Measurements from ENCODE around the gene RPSA. TPM values are rescaled to one million over a fixed set of nuclear protein-coding genes. Genes with fewer than 3 reads are reported as not detected.

RPSA gene
- total and polyA plus RNA-seq, 9 of the 15 experiments (the other 6 are each of a cell fraction or from before 2014, with no cell fraction given): 2,290 to 4,272 (median 2,730) TPM

GRCh38 chr3:39383881-39384664 is 22.4 kb upstream of the RPSA start (continued):
- TF ChIP-seq HOMEZ (CRISPR knock-in tag; IDR thresholded peaks at IDR 0.05) (no peak), ZNF282 (CRISPR knock-in tag; IDR thresholded peaks at IDR 0.05) (no peak), CREB1 (IDR thresholded peaks at IDR 0.05) (peak; percentile 66; the same call in 1 of the 2 replicates), CREB1 (CRISPR knock-in tag; IDR thresholded peaks at IDR 0.05) (peak; percentile 79), KDM4B (IDR thresholded peaks at IDR 0.05; ENCODE audit: borderline replicate concordance in 2 of 2, low read depth in 1 of 2) (peak in 1 of 2 experiments; percentile 33; a peak in 1 of 4 replicates), ZNF398 (CRISPR knock-in tag; IDR thresholded peaks at IDR 0.05) (no peak), ZBTB7A (IDR thresholded peaks at IDR 0.05; ENCODE audit: borderline replicate concordance, control insufficient read depth, low read depth, low read length) (peak; percentile 27; the same call in 1 of the 2 replicates), PHF8 (IDR thresholded peaks at IDR 0.05; ENCODE audit: borderline replicate concordance, low read length) (peak; percentile 64; the same call in 1 of the 2 replicates), ZKSCAN1 (IDR thresholded peaks at IDR 0.05; ENCODE audit: low read depth, low read length) (no peak), PTBP1 (IDR thresholded peaks at IDR 0.05; ENCODE audit: low read depth, low read length) (no peak), SMAD3 (CRISPR knock-in tag; conservative IDR thresholded peaks at IDR 0.05) (no peak), BRF1 (IDR thresholded peaks at IDR 0.05; ENCODE audit: borderline replicate concordance, extremely low read depth, insufficient read length) (no peak), ILK (tag; IDR thresholded peaks at IDR 0.05; ENCODE audit: borderline replicate concordance, low read depth) (no peak), CBX5 (IDR thresholded peaks at IDR 0.05; ENCODE audit: borderline replicate concordance, low read depth) (no peak), ZC3H11A (IDR thresholded peaks at IDR 0.05; ENCODE audit: low read depth, low read length) (no peak), BACH1 (tag; IDR thresholded peaks at IDR 0.05) (no peak), ZBTB12 (CRISPR knock-in tag; IDR thresholded peaks at IDR 0.05) (0 out of 2 replicates have a peak, but pooled peaks have one; percentile 20), ZNF511 (CRISPR knock-in tag; IDR thresholded peaks at IDR 0.05) (peak; percentile 90), EGR1 (conservative IDR thresholded peaks at IDR 0.05) (0 out of 2 replicates have a peak, but pooled peaks have one; percentile 32), CEBPG (CRISPR knock-in tag; IDR thresholded peaks at IDR 0.05) (no peak; the same call in 1 of the 2 replicates), CEBPG (tag; conservative IDR thresholded peaks at IDR 0.05 in 1 of 2, IDR thresholded peaks at IDR 0.05 in 1 of 2) (no peak), RFX5 (IDR thresholded peaks at IDR 0.05; ENCODE audit: low read depth, low read length) (no peak), HIVEP1 (CRISPR knock-in tag; IDR thresholded peaks at IDR 0.05) (no peak), SP1 (CRISPR knock-in tag; IDR thresholded peaks at IDR 0.05) (peak; percentile 82; the same call in 1 of the 2 replicates)
